HG03064 (cell line): Measurements from ENCODE around the gene PTPRD.

Experiments
- ATAC-seq: cut with Tn5 transposase; IDR thresholded peaks from one replicate; pipeline ENCODE4 v1.9.1; 2021; ENCODE audit warnings: low read depth; ENCODE audit not compliant: unreplicated experiment

Gene PTPRD

DNA sequence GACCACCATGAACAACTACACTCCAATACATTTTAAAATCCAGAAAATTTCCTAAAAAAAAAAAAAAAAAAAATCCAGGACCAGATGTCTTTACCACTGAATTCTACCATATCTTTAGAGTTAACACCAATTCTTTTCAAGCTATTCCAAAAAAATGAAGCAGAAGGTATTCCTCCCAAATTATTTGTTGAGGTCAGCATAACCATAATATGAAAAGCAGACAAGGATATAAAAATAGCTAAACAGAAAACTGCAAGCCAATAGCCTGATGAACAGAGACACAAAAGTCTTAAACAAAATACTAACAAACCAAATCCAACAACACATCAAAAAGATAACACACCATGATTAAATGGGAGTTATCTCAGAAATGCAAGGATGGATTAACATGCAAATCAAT lies 695.4 kb downstream of the PTPRD start:
- no peak for ATAC-seq

DNA sequence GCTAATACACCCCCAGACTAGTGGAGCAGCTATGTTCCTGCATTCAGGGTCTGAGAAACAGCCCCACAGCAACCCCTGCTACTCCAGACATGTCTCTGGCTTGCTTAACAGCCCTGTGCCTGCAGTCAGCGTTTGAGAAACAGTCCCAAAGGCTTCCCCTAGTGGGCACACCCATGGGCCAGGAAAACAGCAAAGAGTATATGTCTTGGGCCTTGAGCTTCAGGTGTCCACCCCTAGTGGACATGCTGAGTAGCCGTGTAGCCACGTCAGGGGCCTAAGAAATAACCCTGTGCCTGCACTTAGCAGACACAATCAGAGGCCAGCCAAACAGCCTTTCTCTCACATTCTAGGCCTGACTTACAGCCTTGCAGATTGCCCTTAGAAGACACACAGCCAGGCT lies 698.6 kb downstream of the PTPRD start:
- ATAC-seq = no peak

DNA sequence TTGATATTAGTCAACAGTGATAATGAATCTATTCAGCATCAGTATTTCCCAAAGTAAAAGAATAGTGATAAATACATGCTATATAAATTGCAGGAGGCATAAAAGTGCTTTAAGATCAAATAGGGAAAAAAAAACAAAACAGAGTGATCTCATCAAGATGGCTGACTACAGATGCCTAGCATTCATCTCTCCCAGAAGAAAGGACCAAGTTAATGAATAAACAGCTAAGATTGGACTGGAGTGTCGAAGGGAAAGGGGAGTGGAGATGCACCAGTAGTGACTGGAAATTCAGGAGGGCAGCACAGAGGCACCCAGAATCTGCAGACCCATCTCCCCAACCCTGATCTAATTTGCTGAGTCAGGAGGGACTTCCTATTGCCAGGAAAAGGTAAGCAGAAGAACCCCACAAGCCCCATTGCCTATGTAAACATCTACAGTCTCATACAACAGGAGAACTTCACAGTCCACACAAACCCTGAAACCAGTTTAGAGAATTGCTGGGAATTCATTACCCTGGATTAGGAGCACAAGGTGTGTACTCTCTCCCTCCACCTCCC lies 699.4 kb downstream of the PTPRD start:
- ATAC-seq = no peak

DNA sequence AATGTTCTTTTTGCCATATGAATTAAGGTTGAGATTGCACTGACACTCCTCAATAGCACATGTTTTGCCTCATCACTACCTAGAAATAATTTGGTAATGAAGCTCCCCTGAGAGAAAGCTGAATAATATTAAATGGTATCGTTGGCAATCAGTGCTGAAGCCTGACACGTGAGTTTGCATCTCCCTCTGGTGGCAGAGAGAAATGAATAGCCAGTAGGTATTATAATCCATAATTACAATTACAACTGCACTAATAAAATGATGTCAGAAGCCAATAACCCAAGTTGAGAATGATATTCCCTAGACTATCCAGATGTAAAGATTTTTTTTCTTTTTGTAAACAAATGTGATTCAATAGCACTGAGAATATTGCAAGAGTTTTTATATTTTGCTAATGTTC lies 700.3 kb downstream of the PTPRD start:
- no peak for ATAC-seq

DNA sequence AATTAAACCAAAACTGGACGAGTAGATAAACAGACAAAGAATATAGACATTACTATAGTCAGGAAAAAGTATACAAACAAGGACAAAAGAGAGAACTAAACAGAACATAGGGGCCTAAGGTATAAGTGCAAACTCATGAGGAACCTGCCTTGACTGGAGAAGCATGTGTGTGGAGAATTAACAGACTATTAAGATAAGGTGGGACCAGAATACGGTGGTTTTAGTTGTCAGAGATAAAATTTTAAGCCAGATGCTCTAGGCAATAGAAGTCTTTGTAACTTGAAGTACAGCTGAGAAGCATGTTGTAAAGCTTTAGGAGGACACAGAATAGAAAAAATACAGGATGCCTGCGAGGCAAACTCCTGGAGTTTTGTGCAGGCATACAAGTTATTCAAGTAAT lies 707.1 kb downstream of the PTPRD start:
- ATAC-seq = no peak

DNA sequence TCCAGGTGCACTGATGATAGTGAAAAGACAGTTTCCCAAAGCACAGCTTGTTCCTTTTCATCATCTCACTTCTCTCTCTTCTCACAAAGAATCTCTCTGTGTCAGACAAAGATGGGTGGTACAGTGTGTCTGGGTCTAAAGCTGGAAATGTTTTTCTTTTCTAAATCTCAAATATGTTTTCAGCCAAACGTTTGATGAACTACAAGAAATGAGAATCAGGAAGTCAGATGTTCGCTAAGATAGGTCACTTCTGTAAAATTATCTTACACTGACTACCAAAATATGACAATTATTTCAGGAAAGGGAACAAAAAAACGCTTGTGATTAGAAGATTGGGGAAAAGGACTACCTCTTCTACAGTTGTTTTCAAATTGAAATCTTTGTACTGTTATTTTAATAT lies 708.8 kb downstream of the PTPRD start:
- no peak for ATAC-seq

DNA sequence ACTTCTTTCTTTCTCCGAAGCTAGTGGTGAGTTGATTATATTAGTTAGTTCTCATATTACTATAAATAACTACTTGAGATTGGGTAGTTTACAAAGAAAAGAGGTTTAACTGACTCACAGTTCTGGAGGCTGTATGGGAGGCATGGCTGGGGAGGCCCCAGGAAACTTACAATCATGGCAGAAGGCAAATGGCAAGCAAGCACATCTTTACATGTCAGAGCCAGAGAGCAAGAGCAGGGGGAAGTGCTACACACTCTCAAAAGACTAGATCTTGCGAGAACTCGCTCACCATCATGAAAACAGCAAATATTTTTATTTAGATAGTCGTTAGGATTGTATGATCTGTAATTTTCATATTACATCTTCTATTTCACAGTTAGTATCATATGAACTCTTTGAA lies 711.2 kb downstream of the PTPRD start:
- no peak for ATAC-seq

DNA sequence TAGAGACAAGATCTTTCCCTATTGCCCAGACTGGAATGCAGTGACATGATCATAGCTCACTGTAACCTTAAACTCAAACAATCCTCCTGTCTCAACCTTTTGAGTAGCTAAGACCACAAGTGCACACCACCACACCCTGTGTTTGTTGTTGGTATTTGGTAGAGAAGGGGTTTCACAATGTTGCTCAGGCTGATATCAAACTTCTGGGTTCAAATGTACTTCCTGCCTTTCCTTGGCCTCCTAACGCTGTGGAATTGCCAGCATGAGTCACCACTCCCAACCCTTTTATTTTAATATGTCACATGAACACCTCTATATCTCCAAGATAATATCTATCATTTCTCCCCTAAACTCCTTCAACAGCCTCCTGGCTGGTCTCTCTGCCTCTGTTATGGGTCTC lies 719.0 kb downstream of the PTPRD start:
- no peak for ATAC-seq

- ATAC-seq = no peak
These were observed 720.6 kb downstream of the PTPRD start for GRCh38 chr9:9892217-9892616.

- ATAC-seq = no peak
These were observed 731.1 kb downstream of the PTPRD start for GRCh38 chr9:9881692-9882091.

GRCh38 chr9:9874270-9874669 lies 738.5 kb downstream of the PTPRD start:
- ATAC-seq = no peak

DNA sequence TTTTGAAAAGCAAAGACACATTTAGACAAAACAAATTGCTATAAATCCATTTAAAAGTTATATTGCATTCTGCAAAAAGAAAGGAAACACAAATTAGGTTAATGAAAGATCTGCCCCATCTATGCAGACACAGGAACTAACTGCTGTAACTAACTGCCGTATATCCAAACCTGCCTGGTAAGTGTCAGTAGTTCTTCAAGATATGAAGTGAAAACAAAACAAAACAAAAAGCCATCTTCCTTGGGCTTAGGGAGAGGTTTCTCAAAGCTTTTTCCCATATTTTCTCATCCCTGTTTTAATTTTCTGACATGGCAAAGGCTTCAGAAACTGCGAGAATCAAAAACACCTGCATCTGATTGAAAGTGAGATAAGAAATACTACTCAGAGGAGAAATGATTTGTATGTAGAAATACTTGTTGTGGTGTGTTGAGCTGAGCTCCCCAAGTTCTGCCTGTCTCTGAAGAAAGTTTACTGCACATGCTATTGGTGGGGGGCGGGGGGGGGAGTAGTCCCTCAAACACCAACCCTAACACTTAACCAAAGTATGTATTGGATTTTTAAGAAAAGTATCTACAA lies 750.5 kb downstream of the PTPRD start:
- ATAC-seq = no peak

GRCh38 chr9:9855177-9856078 lies 757.4 kb downstream of the PTPRD start:
- ATAC-seq = no peak

DNA sequence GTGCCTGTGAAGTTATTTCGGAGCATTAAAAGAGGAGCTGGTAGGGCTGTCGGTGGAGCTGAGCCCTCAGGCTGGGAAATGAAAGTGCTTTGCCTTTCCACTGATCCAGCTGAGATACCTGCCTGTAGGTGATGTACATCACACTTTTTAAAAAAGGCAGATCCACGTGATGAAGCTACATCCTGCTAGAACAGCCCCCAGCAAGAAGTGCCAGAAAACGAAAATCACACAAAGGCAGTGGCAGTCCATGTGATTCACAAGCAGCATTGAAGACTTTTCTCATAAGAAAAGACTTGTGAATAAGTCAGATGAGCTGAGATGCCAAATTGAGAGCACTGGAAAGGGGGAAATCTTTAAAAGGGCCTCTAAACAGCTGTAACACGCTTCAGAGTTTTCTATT lies 765.1 kb downstream of the PTPRD start:
- ATAC-seq = no peak

DNA sequence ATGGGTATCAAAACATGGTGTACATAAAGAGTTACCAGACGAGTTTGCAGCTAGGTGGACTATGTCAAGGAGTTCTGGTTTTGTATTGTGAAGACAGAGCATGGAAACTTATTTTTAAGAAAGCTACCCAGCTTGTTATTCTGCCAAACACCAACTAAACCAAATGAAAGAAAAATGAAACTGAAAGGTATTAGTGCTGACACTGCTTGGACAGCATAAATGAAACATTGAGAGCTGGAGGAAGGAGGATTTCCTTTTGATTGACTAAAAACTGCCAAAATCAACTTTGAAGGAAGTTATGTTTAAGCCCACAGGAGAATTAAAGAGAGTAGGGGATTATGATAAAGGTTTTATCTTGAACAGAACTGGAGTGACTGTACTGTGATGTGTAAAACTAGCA lies 766.2 kb downstream of the PTPRD start:
- peak; percentile 82 for ATAC-seq

DNA sequence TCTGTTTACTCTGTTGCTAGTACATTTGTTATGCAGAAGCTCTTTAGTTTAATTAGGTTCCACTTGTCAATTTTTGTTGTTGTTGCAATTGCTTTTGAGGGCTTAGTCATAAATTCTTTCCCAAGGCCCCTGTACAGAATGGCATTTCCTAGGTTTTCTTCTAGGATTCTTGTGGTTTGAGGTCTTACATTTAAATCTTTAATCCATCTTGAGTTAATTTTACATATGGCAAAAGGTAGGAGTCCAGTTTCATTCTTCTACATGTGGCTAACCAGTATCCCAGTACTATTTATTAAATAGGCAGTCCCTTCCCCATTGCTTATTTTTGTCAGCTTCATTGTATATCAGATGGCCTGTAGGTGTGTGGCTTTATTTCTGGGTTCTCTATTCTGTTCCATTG lies 792.4 kb downstream of the PTPRD start:
- ATAC-seq = no peak

GRCh38 chr9:9819886-9820285 lies 792.9 kb downstream of the PTPRD start:
- no peak for ATAC-seq

GRCh38 chr9:9817176-9817575 lies 795.6 kb downstream of the PTPRD start:
- no peak for ATAC-seq

GRCh38 chr9:9804109-9804508 lies 808.7 kb downstream of the PTPRD start:
- no peak for ATAC-seq

GRCh38 chr9:9799287-9799686 lies 813.5 kb downstream of the PTPRD start:
- ATAC-seq = no peak

DNA sequence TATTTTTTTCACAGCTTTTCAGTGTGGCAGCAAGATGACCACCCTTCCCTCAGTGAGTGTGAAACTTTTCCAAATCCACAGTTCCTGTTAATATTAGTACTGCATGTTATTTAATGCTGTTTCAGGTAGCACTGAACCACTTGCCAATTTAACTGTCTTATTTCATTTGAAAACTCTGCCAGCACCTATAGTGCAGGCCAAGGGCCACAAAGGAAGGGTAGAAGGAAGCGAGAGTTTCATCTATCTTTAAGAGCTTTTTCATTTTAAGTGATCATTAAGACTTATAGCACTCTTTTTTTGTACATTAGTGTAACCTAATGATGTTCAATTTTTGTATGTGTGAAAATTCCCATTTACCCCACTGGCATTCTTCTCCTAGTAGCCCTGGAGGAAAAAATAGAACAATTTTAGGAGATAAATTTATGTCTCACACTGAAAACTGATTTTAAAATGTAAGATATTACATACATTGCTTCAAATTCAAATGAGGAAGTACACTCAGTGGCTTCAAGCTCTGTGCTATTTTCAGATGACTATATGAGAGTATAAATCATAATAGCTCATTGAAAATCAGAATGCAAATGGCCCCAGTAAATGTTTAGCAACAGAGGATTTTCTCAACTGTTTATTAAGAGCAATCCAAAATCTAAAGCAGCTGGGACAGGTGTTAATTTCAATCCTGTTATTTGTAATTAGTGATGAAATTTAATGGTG lies 820.5 kb downstream of the PTPRD start:
- peak; percentile 58 for ATAC-seq
